ENCODE data around the gene RAD50.
"Not testable (repeated sequence)": the region's sequence is repeated elsewhere in the genome, so short reads cannot be mapped to it uniquely, and the experiment has no call there.

RAD50 gene

DNA sequence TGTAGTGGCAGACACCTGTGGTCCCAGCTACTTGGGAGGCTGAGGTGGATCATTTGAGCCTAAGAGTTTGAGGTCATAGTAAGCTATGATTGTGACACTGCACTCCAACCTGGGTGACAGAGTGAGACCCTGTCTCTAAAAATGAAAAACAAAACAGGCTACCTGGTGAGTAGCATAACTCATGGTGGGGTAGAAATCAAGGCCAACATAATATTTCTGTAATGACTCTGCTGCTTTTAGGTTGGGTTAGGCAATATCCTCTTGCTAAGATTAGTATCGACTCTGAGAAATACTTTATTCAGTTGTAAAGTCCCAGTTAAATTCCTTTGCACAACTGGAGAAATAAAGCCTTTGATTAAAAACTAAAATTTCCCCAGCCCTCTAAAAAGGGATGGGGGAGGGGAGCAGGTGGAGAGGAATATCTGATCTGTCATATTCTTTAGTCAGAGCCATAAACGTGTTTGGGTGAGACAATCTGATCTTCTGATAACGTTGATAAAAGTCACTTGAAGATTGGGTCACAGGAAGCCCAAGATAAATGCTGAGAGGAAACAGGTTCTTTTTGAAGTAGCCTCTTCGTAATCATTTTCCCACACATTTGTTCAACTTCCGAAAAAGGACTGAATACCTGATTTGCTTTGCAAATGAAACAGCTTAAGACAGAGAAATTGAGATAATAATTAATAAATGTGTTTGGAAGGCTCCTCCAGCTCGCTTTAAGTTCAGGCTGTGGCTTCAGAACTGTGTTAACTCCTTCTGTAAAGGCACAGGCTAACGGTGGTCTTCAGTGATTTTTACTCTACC lies 132.0 kb downstream of the RAD50 start:
- no peak overlapping the region for H3K4me3 ChIP-seq (ENCODE audit: low read depth in 1 of 2, low read length in 1 of 2)

DNA sequence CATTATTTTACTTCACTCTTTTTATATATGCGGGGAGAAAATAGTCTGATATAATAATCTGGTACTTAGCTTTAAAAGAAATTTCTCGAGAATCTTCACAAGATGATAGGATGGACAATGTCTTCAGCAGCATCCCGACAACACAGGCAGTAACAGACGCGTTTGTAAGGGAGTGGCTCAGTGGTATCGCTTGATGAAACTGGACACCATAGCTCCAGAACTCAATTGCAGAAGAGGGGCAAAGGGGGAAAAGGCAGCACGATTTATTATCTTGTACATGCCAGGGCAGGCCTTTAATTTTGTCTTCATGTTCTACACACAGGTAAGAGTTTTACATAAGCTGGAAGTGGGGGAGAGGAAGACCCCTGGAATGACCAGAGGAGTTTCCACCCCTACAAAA lies 132.7 kb downstream of the RAD50 start:
- Histone ChIP-seq H3K36me3 (no peaks in the 10 kb centered on the region), H3K27ac (no peak overlapping the region), H3K4me1 (ENCODE audit: control insufficient read depth in 1 of 2, insufficient read depth in 1 of 2, low read depth in 1 of 2, low read length in 1 of 2) (no peaks in the 10 kb centered on the region), H3K4me3 (ENCODE audit: low read depth in 1 of 2, low read length in 1 of 2) (no peak overlapping the region), H3K9me3 (no peaks in the 10 kb centered on the region), H3K27me3 (peaks cover 7% of the 10 kb centered on the region)
- TF ChIP-seq, protein P1, sequence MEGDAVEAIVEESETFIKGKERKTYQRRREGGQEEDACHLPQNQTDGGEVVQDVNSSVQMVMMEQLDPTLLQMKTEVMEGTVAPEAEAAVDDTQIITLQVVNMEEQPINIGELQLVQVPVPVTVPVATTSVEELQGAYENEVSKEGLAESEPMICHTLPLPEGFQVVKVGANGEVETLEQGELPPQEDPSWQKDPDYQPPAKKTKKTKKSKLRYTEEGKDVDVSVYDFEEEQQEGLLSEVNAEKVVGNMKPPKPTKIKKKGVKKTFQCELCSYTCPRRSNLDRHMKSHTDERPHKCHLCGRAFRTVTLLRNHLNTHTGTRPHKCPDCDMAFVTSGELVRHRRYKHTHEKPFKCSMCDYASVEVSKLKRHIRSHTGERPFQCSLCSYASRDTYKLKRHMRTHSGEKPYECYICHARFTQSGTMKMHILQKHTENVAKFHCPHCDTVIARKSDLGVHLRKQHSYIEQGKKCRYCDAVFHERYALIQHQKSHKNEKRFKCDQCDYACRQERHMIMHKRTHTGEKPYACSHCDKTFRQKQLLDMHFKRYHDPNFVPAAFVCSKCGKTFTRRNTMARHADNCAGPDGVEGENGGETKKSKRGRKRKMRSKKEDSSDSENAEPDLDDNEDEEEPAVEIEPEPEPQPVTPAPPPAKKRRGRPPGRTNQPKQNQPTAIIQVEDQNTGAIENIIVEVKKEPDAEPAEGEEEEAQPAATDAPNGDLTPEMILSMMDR (IDR thresholded peaks at IDR 0.05), result no peak

More for the DNA sequence above, 132.0 kb downstream of the RAD50 start:
- TF ChIP-seq, protein P1 (IDR thresholded peaks at IDR 0.05), result no peak
- Histone ChIP-seq H3K27ac (no peak overlapping the region), H3K36me3 (no peaks in the 10 kb centered on the region), H3K27me3 (peaks cover 7% of the 10 kb centered on the region), H3K9me3 (no peaks in the 10 kb centered on the region), H3K4me1 (ENCODE audit: control insufficient read depth in 1 of 2, insufficient read depth in 1 of 2, low read depth in 1 of 2, low read length in 1 of 2) (no peaks in the 10 kb centered on the region)

DNA sequence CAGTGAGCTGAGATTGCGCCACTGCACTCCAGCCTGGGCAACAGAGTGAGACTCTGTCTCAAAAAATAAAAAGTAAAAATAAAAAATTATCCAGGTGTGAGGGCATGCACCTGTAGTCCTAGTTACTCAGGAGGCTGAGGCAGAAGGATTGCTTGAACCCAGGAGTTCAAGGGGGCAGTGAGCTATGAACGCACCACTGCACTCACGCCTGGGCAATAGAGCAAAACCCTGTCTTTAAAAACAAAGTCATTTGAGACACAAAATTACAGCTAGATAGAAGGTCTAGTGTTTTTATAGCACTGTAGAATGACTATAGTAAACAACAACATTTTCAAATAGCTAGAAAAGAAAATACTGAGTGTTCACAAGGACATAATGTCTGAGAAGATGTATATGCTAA lies 133.4 kb downstream of the RAD50 start:
- Histone ChIP-seq H3K4me3 (ENCODE audit: low read depth in 1 of 2, low read length in 1 of 2) (no peak overlapping the region), H3K4me1 (ENCODE audit: control insufficient read depth in 1 of 2, insufficient read depth in 1 of 2, low read depth in 1 of 2, low read length in 1 of 2) (no peaks in the 10 kb centered on the region), H3K27me3 (peaks cover 7% of the 10 kb centered on the region), H3K27ac (no peak overlapping the region), H3K9me3 (no peaks in the 10 kb centered on the region), H3K36me3 (no peaks in the 10 kb centered on the region)
- TF ChIP-seq, protein P1 (IDR thresholded peaks at IDR 0.05), result no peak

DNA sequence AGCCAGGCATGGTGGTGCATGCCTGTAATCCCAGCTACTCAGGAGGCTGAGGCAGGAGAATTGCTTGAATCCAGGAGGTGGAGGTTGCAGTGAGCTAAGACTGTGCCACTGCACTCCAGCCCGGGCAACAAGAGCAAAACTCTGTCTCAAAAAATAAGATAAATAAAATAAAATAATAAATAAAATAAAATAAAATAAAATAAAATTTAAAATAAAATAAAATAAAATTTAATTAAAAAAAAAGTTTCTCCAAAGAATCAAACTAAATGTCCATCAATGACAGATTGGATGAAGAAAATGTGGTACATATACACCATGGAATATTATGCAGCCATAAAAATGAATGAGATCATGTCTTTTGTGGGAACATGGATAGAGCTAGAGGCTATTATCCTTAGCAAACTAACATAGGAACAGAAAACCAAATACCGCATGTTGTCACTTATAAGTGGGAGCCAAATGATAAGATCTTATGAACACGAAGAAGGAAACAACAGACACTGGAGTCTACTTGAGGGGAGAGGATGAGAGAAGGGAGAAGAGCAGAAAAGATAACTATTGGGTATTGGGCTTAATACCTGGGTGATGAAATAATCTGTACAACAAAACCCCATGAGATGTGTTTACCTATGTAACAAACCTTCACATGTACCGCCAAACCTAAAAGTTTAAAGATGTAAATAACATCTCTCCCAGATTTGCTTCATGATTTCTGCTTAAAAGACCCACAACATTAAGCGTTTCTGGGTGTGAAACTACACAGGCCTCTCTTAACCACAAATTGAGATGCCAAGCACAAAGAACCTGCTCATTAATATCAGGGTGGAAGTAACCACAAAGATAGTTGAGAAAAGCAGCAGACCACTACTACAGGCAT lies 135.2 kb downstream of the RAD50 start:
- not testable (repeated sequence) for H3K4me3 ChIP-seq (ENCODE audit: low read depth in 1 of 2, low read length in 1 of 2); H3K4me1 ChIP-seq (ENCODE audit: control insufficient read depth in 1 of 2, insufficient read depth in 1 of 2, low read depth in 1 of 2, low read length in 1 of 2); H3K36me3 ChIP-seq; H3K9me3 ChIP-seq; H3K27me3 ChIP-seq; H3K27ac ChIP-seq

DNA sequence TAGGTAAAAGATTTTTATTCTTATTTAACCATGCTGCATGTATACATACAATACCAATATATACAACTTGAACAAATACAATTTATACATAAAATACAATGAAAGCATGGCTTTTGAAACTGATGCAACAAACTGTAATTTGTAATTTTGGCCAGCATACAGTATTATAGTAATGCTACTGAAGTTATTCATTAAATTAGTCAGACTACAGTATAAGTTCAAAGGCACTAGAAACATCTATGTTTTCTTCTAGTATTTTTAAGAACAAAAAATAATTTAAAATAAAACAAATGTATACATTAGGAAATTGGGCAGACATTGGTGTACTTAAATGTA lies 135.8 kb downstream of the RAD50 start:
- TF ChIP-seq, protein P1 (IDR thresholded peaks at IDR 0.05), result no peak
- H3K4me1 ChIP-seq (ENCODE audit: control insufficient read depth in 1 of 2, insufficient read depth in 1 of 2, low read depth in 1 of 2, low read length in 1 of 2), result no peaks in the 10 kb centered on the region
- no peak overlapping the region for H3K4me3 ChIP-seq (ENCODE audit: low read depth in 1 of 2, low read length in 1 of 2)
- peaks cover 7% of the 10 kb centered on the region for H3K27me3 ChIP-seq
- H3K36me3 ChIP-seq, result no peaks in the 10 kb centered on the region
- no peak overlapping the region for H3K27ac ChIP-seq
- no peaks in the 10 kb centered on the region for H3K9me3 ChIP-seq

All from neutrophil (primary cell).